ENCODE results near the gene ELOF1.

DNA sequence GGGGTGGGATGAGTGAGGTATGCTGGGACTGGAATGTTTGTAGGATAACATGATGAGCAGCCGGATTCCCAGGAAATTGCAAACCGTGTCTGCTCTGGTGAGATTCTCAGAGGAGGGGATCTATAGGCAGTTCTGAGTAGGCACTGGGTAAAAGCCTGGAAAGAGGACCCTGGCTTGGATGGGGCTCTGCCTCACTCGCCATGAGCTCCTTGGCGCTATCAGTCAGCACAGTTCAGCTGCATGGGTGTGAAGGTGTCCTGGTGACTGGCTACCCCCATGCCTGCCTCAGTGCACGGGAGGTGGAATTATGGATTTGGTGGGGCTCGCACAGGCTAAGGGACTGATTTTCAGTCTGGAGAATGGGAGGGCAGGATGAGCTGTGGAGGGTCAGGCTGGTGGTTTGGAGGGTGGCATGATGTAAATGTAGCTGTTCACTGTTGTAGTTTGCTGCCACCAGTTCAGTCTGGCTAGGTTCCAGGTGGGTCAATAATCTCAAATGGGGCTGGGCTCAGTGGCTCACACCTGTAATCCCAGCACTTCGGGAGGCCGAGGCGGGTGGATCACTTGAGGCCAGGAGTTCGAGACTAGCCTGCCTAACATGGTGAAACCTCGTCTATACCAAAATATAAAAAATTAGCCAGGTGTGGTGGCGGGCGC lies 29.1 kb upstream of the ELOF1 start:
- no peak for TF ChIP-seq ZFP37 (CRISPR knock-in tag; IDR thresholded peaks at IDR 0.05; ENCODE audit: borderline replicate concordance)
- TF ChIP-seq, protein P1, sequence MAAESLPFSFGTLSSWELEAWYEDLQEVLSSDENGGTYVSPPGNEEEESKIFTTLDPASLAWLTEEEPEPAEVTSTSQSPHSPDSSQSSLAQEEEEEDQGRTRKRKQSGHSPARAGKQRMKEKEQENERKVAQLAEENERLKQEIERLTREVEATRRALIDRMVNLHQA (CRISPR knock-in tag; IDR thresholded peaks at IDR 0.05), result no peak
- TF ChIP-seq ZNF564 (CRISPR knock-in tag; IDR thresholded peaks at IDR 0.05), result no peak
- TF ChIP-seq, protein P2, sequence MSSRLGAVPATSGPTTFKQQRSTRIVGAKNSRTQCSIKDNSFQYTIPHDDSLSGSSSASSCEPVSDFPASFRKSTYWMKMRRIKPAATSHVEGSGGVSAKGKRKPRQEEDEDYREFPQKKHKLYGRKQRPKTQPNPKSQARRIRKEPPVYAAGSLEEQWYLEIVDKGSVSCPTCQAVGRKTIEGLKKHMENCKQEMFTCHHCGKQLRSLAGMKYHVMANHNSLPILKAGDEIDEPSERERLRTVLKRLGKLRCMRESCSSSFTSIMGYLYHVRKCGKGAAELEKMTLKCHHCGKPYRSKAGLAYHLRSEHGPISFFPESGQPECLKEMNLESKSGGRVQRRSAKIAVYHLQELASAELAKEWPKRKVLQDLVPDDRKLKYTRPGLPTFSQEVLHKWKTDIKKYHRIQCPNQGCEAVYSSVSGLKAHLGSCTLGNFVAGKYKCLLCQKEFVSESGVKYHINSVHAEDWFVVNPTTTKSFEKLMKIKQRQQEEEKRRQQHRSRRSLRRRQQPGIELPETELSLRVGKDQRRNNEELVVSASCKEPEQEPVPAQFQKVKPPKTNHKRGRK (CRISPR knock-in tag; IDR thresholded peaks at IDR 0.05), result no peak
- TF ChIP-seq ZNF660 (CRISPR knock-in tag; IDR thresholded peaks at IDR 0.05; ENCODE audit: borderline replicate concordance, low read depth), result no peak
- TF ChIP-seq, protein P3, sequence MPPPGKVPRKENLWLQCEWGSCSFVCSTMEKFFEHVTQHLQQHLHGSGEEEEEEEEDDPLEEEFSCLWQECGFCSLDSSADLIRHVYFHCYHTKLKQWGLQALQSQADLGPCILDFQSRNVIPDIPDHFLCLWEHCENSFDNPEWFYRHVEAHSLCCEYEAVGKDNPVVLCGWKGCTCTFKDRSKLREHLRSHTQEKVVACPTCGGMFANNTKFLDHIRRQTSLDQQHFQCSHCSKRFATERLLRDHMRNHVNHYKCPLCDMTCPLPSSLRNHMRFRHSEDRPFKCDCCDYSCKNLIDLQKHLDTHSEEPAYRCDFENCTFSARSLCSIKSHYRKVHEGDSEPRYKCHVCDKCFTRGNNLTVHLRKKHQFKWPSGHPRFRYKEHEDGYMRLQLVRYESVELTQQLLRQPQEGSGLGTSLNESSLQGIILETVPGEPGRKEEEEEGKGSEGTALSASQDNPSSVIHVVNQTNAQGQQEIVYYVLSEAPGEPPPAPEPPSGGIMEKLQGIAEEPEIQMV (CRISPR knock-in tag; IDR thresholded peaks at IDR 0.05; ENCODE audit: low read depth), result no peak
- no peak for TF ChIP-seq POLR2A (IDR thresholded peaks at IDR 0.05; ENCODE audit: insufficient read depth in 1 of 2, low read depth in 2 of 2, low read length in 2 of 2)
- TF ChIP-seq ZNF841 (CRISPR knock-in tag; IDR thresholded peaks at IDR 0.05; ENCODE audit: borderline replicate concordance), result no peak
- TF ChIP-seq, protein P4, sequence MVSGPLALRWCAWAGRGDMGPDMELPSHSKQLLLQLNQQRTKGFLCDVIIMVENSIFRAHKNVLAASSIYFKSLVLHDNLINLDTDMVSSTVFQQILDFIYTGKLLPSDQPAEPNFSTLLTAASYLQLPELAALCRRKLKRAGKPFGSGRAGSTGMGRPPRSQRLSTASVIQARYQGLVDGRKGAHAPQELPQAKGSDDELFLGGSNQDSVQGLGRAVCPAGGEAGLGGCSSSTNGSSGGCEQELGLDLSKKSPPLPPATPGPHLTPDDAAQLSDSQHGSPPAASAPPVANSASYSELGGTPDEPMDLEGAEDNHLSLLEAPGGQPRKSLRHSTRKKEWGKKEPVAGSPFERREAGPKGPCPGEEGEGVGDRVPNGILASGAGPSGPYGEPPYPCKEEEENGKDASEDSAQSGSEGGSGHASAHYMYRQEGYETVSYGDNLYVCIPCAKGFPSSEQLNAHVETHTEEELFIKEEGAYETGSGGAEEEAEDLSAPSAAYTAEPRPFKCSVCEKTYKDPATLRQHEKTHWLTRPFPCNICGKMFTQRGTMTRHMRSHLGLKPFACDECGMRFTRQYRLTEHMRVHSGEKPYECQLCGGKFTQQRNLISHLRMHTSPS (CRISPR knock-in tag; IDR thresholded peaks at IDR 0.05; ENCODE audit: low read depth), result no peak
- TF ChIP-seq PHB2 (IDR thresholded peaks at IDR 0.05; ENCODE audit: partially characterized antibody), result no peak
